Endothelial cell of hepatic sinusoid (primary cell): ENCODE results near the gene ZC3H18.
"Not testable (repeated sequence)": the region's sequence is repeated elsewhere in the genome, so short reads cannot be mapped to it uniquely, and the experiment has no call there.

Source experiments
- in situ Hi-C: cut with HindIII; loops from 2 replicates; pipeline ENCODE4 v1.10.0; 2017; ENCODE audit warnings: low sequenced_read_pairs

ZC3H18 gene

GRCh38 chr16:88599092-88599733 is 29.0 kb downstream of the ZC3H18 start:
- in situ Hi-C loops = no loop called here

GRCh38 chr16:88599825-88600538 is 29.8 kb downstream of the ZC3H18 start:
- in situ Hi-C loops = no loop called here

DNA sequence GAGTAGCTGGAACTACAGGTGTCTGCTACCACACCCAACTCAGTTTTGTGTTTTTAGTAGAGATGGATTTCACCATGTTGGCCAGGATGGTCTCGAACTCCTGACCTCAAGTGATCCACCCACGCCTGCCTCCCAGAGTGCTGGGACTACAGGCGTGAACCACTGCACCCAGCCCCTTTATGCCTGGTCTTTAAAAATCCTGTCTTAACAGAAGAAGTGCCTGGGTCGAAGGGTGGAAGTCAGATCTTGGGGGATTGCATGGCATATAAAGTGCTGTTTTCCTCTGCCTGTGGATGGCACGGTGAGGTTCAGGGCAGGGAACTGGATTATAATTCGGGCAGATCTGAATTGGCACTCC is 30.3 kb downstream of the ZC3H18 start:
- in situ Hi-C loops = no loop called here

DNA sequence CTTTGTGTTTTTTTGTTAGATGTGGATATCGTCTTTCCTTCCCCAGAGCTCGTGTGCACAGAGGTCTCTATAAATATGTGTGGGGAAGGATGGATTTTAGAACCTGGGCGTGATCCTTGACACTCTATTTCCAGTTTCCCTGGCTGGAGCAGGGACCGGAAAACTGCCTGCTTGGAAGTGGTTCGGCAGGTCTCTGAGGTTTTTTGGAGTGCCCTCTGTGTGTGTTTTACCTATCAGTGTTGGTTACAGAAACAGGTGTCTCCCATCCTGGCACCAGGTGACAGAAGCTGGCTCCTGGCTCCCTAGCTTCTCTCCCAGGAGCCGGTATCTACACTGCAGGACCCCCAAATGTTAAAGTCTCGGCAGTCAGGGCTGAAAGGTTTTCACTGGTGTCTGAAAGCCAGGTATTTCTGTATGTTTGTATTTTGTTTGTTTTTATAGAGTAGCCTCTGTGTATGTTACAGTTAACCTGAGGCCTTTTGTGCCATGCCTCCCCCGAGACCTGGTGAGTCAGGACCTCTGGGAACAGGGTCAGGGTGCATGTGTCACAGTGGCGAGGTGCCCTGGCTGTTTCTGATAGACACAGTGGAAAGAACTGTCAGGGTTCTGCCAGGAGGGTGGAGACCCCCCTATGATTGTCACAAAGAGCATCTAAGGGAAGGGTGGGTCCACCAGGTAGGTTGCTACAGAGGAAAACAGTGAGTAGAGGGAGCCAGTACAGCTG is 31.3 kb downstream of the ZC3H18 start:
- in situ Hi-C loops = no loop called here

DNA sequence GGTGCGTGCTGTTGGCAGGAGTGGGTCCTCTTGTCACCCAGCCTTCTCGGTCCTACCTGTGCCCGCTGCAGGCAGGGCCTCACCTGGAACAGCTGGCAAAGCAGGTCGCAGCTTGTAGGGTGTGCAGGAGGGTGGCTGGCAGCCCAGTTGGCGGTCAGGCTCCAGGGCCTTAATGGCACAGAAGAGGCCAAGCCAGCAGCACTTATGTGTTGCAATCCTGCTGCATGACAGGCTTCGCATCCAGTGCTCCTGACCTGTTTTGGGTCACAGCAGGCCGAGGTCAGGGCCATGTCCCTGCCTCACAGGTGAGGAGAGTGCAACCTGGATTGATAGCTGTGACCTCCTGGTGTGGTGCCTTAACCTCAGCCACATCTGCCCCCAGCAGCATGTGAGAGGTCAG is 31.9 kb downstream of the ZC3H18 start:
- in situ Hi-C loops = no loop called here

GRCh38 chr16:88605186-88606147 is 35.3 kb downstream of the ZC3H18 start:
- in situ Hi-C loops = no loop called here

GRCh38 chr16:88606148-88606757 is 36.0 kb downstream of the ZC3H18 start:
- in situ Hi-C loops = no loop called here

DNA sequence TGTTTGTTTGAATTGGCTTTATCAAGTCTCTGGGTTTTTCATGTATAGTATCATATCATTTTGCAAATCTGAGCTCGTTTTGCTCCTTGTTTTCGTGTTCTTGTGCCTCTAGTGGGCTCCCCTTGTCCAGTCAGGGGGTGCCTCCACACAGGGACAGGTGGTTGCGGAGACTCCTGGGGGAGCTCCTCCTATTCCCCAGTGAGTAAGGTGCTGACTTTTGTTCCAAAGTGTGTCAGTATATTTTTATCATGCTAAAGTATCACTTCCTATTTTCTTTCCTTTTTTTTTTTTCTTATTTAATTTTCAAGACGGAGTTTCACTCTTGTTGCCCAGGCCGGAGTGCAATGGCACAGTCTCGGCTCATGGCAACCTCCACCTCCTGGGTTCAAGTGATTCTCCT is 37.9 kb downstream of the ZC3H18 start:
- in situ Hi-C loops = no loop called here

GRCh38 chr16:88609426-88609825 is 39.2 kb downstream of the ZC3H18 start:
- in situ Hi-C loops = not testable (repeated sequence)

DNA sequence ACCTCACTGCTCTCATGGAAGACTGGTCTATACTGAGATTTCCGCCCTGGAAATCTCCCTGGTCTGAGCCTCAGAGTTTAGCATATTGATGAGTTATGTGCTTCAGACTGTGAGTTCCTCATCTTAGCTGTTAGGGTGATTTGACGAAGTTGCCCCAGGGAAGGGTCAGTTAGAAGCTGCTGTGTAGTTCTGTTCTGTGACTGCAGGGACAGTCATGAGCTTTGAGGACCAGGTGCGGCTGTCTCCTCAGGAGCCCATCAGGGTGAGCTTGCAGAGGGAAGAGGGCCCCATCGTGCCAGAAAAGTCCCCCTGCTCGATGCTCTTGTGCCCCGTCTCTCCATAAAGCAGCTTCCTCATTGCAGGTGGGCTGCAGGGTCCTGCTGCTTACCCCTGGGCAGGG is 39.9 kb downstream of the ZC3H18 start:
- in situ Hi-C loops = no loop called here

DNA sequence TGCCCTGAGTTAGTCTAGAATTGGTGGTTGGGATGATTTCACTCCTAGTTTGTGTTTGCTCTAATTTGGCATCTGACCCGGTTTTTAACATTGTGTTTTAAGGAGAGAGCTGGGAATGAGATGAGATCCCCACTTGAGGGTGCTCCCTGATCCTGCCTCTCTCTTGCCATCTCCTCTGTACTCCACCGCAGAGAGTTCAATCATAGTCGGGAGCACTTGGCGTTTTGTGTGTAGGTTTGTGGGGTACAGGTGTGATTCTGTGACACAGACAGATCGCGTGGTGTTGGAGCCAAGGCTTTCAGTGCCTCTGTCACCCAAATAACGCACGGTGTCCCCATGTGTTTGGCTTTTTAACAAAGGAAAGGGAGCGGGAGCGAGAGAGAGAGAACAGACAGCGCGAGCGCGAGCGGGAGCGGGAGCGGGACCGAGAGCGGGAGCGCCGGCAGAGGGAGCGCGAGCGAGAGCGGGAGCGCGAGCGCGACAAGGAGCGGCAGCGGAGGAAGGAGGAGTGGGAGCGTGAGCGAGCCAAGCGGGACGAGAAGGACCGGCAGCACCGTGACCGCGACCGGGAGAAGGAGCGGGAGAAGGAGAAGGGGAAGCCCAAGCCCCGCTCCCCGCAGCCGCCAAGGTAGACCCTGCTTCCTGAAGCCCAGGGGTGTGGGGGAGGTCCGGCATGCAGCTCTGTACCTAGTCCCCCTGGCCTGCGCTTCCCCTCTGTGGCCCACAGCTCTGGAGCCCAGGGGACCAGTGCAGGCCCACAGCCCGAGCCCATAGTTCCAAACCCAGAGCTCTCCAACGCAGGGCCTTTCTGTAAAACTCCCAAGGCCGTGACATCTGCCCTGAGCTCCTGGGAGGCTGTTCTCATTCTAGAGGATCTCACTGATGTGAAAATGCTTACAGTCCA is 41.0 kb downstream of the ZC3H18 start:
- in situ Hi-C loops = no loop called here

DNA sequence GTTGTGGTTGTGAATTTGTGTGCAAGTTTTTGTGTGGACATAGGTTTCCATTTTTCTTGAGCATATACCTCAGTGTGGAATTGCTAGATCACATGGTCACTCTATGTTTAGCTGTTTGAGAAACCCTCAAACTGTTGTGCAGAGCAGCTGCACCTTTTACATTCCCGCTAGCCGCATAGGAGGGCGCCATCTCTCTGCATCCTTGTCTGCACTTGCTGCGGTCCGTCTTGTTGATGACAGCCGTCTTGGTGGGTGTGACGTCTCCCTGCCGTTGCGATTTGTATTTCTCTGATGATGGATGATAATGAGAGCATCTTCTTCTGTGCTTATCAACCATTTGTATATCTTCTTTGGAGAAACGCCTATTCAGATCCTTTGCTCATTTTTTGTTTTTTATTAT is 43.1 kb downstream of the ZC3H18 start:
- in situ Hi-C loops = no loop called here

GRCh38 chr16:88613911-88614817 is 44.0 kb downstream of the ZC3H18 start:
- in situ Hi-C loops = no loop called here

DNA sequence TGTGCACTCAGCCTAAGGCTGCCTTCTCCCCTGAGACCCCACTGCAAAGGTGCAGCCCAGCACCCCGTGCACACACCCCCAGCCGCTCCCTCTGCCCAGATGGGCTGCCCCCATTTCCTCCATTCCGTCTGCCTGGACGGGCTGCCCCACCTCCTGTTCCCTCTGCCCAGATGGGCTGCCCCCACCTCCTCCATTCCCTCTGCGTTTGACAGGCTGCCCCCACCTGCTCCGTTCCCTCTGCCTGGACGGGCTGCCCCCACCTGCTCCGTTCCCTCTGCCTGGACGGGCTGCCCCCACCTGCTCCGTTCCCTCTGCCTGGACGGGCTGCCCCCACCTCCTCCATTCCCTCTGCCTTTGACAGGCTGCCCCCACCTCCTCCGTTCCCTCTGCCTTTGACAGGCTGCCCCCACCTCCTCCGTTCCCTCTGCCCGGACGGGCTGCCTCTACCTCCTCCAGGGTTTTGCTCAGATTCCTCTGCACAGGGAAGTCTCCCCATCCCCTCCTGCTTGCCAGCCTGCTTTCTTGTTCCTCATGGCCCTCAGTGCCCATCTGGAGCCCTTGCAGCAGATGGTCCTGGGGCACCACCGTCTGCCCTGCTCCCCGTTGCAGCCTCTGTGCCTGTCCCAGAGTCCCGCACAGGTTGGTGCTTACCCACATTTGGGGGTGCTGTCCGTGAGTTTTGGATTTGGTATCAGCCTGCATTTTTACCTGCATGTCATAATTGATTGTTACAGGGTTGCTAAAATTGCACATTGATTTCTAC is 44.8 kb downstream of the ZC3H18 start:
- in situ Hi-C loops = no loop called here

GRCh38 chr16:88616320-88616719 is 46.1 kb downstream of the ZC3H18 start:
- in situ Hi-C loops = no loop called here

GRCh38 chr16:88616736-88617135 is 46.5 kb downstream of the ZC3H18 start:
- in situ Hi-C loops = no loop called here

DNA sequence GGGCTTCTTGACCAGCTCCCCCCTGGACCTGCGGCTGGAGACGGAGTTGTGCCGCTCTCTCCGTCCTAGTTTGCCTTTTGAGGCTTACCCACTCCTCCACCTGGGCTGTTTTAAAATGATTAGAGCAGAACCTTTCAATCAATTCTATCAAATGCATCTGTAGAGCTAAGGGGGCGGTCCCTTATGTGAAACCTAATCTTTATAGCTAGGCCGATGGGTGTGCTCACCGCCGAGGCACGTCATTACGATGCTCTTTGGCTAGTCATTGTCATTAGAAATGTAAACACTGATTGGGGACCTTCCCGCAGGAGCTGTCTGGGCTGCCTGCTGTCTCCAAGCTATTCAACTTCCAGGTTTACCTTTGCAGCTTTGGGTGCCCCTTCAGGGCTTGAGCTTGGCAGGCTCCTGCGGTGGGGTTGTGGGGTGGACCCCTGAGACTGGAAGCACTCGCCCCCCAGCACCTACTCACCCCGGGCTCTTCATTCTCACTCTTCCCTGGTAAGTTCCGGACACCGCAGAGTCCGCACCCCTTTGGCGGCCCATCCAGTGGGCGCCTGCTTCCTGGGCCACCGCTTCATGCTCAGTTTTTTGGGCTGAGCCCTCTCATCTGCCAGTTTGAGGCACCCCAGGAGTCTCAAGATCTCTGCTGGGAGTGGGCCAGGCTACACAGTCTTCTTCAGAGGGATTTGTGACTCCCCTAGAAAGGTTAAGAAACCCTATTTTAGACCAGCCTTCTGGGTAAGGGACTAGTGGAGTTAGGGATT is 47.2 kb downstream of the ZC3H18 start:
- in situ Hi-C loops = no loop called here
